ENCODE data around the gene WBP2.

- no peak for TF ChIP-seq YY1 (IDR thresholded peaks at IDR 0.05; ENCODE audit: insufficient read depth, insufficient read length)
- no peak for TF ChIP-seq ZNF274 (IDR thresholded peaks at IDR 0.05; ENCODE audit: low read depth, low read length)
- no peak for TF ChIP-seq SUZ12 (IDR thresholded peaks at IDR 0.05; ENCODE audit: extremely low read depth, insufficient read depth, insufficient read length)
These were observed 12.1 kb downstream of the WBP2 start for GRCh38 chr17:75842963-75843576.

Data from NT2/D1 (cell line).